PFSK-1 (cell line): ENCODE measurements around the gene GRIA3.

Experiments used
- FOXP2 ChIP-seq: optimal IDR thresholded peaks from 2 replicates; pipeline ENCODE3; 2011; ENCODE audit warnings: borderline replicate concordance, control low read depth, inconsistent platforms; ENCODE audit not compliant: insufficient read depth; ENCODE audit errors: extremely low read length, extremely low read depth
- POLR2AphosphoS5 ChIP-seq: IDR thresholded peaks from 2 replicates; pipeline ENCODE4 v1.6.1; 2012; ENCODE audit warnings: low read depth, mild to moderate bottlenecking, control low read depth, low read length, moderate library complexity
- SIN3A ChIP-seq: IDR thresholded peaks from 2 replicates; pipeline ENCODE4 v1.6.1; 2012; ENCODE audit warnings: mild to moderate bottlenecking, low read length, moderate library complexity, borderline replicate concordance; ENCODE audit not compliant: insufficient read depth
- TAF1 ChIP-seq: IDR thresholded peaks from 2 replicates; pipeline ENCODE4 v1.6.1; 2012; ENCODE audit warnings: low read length, control low read depth, borderline replicate concordance; ENCODE audit not compliant: insufficient read depth
- TF ChIP-seq, protein P1 (sequence below), 2 experiments: IDR thresholded peaks; 2 replicates each; pipeline versions ENCODE4 v1.6.1 to v1.8.0; 2011 to 2012; ENCODE audit warnings: low read depth in 2 of 2, low read length in 2 of 2, control low read depth in 1 of 2, inconsistent platforms in 1 of 2, mild to moderate bottlenecking in 1 of 2, moderate library complexity in 1 of 2; ENCODE audit not compliant: insufficient read depth in 1 of 2

Gene GRIA3

DNA sequence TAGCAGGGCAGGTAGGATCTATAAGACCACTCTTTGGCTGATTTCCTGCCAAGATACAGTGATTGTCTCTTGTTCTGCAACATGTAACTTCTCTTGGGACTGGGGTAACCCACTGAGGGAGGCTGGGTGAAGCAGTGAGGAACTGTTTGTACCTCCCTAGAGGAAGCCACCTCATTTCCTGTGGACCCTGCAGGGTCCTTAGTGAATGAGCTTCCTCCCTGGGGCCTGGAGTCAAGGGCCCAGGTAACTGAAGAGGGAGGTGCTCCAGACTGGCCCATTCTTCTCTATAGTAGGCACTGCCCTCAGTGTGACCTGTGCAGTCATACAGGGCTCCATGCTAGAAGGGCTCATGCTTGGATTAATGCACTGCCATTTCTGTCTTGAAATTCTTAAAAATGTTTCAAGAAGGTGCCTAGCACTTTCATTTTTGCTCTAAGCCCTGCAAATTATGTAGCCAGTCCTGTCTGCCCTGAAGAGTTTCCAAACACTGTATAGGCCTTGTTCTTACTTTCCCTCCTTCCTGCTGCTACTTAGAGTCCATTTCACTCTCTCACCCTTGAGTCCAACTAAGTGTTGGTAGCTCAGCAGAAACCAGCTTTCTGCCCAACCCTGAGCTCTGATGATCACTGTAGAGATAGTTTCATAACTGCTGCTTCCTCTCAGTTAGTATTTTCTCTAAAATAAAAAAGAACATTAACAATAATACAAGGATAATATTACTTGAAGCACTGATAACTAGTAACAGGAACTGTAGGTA, 8.5 kb upstream of the GRIA3 start:
- no peak for TF ChIP-seq FOXP2
- no peak for TF ChIP-seq TAF1
- TF ChIP-seq, protein P1, sequence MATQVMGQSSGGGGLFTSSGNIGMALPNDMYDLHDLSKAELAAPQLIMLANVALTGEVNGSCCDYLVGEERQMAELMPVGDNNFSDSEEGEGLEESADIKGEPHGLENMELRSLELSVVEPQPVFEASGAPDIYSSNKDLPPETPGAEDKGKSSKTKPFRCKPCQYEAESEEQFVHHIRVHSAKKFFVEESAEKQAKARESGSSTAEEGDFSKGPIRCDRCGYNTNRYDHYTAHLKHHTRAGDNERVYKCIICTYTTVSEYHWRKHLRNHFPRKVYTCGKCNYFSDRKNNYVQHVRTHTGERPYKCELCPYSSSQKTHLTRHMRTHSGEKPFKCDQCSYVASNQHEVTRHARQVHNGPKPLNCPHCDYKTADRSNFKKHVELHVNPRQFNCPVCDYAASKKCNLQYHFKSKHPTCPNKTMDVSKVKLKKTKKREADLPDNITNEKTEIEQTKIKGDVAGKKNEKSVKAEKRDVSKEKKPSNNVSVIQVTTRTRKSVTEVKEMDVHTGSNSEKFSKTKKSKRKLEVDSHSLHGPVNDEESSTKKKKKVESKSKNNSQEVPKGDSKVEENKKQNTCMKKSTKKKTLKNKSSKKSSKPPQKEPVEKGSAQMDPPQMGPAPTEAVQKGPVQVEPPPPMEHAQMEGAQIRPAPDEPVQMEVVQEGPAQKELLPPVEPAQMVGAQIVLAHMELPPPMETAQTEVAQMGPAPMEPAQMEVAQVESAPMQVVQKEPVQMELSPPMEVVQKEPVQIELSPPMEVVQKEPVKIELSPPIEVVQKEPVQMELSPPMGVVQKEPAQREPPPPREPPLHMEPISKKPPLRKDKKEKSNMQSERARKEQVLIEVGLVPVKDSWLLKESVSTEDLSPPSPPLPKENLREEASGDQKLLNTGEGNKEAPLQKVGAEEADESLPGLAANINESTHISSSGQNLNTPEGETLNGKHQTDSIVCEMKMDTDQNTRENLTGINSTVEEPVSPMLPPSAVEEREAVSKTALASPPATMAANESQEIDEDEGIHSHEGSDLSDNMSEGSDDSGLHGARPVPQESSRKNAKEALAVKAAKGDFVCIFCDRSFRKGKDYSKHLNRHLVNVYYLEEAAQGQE (IDR thresholded peaks at IDR 0.05; ENCODE audit: insufficient read depth in 1 of 2, low read depth in 2 of 2, low read length in 2 of 2), result no peak
- no peak for TF ChIP-seq SIN3A
- no peak for TF ChIP-seq POLR2AphosphoS5

DNA sequence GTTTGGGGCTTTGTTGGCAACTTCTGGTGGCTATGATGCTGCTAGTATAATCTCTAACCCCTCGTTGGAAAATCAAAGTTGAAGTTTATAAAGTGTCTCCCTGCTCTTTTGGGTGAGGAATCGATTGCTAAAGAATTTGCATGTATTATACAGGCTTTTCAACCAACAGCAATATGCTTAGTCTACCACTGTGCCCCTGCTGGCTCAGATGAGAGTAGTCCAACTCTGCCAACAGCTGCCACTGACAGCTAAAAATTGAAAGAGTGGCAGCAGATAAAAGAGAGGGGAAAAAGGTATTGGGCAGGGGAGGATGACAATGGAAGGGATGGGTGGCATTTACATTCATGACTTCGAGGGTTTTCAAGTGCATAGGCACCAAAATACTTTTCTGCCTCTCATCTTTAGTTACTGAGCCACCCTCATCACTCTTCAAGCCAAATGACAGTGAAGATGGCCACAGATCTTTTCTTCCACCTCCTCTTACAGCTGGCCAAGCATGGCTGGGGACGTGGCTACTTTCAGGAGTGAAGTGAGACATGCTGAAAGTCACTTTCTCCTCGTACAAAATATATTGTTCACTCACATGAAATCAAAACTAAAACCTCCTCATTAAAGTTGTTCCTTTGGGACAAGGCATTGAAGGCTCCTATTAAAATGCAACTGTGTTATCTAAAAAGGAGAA, 2.7 kb upstream of the GRIA3 start:
- TF ChIP-seq FOXP2, result no peak
- TF ChIP-seq POLR2AphosphoS5, result no peak
- TF ChIP-seq, protein P1 (IDR thresholded peaks at IDR 0.05; ENCODE audit: insufficient read depth in 1 of 2, low read depth in 2 of 2, low read length in 2 of 2), result no peak
- no peak for TF ChIP-seq SIN3A
- TF ChIP-seq TAF1, result no peak

DNA sequence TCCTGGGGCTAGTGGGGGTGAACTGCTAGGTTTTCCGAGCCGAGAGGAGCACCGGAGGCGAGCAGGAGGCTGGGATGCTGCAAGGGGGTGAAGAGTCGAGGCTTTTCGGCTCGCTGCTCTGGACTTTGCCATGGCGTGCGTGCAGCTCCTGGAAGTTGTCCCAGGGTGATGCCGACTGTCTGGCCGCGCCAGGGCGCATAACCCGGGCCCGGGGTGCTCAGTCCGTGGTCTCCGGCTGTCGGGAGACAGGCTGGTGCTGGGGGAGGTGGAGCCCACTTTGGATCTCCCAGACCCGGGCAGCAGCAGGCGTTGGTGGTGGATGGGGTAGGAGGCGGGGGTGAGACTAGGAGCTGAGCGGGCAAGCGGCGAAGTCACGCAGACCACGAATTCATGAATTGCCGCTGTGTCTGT, 793 bp downstream of the GRIA3 start:
- TF ChIP-seq, protein P1 (IDR thresholded peaks at IDR 0.05; ENCODE audit: insufficient read depth in 1 of 2, low read depth in 2 of 2, low read length in 2 of 2), result no peak
- no peak for TF ChIP-seq FOXP2
- TF ChIP-seq SIN3A, result no peak
- no peak for TF ChIP-seq POLR2AphosphoS5
- no peak for TF ChIP-seq TAF1

DNA sequence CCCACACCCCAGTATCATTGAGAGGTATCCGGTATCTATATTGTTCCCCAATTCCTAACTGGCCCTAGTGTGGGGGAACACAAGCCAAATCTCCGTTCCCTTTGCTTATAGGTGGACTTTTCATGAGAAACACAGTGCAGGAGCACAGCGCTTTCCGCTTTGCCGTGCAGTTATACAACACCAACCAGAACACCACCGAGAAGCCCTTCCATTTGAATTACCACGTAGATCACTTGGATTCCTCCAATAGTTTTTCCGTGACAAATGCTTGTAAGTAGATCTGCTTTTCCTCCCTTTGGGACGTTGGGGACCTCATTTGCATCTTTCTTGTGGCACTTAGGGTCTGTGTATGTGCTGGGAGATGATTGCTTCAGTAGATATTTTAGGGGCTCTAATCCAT, 1.6 kb downstream of the GRIA3 start:
- TF ChIP-seq, protein P1 (IDR thresholded peaks at IDR 0.05; ENCODE audit: insufficient read depth in 1 of 2, low read depth in 2 of 2, low read length in 2 of 2), result no peak
- TF ChIP-seq FOXP2 (no peak), SIN3A (no peak), POLR2AphosphoS5 (no peak), TAF1 (no peak)
